Measurements from ENCODE around the gene OASL. TPM values are rescaled to one million over a fixed set of nuclear protein-coding genes. Genes with fewer than 3 reads are reported as not detected.

OASL gene
- total RNA-seq, 3 donors from 2014 or later = 5.5 to 8.8 (median 6.2) TPM

GRCh38 chr12:120994589-120995337 is 44.3 kb downstream of the OASL start:
- H3K36me3 Mint-ChIP-seq (ENCODE audit: insufficient read depth) = no peaks in the 10 kb centered on the region
- DNase-seq (no peak), ATAC-seq (no peak)
- no peak overlapping the region for H3K4me3 Mint-ChIP-seq
- H3K9me3 Mint-ChIP-seq = no peaks in the 10 kb centered on the region
- H3K4me1 Mint-ChIP-seq (ENCODE audit: low read depth) = no peaks in the 10 kb centered on the region
- H3K27me3 Mint-ChIP-seq (ENCODE audit: low read depth) = peaks cover 7% of the 10 kb centered on the region

DNA sequence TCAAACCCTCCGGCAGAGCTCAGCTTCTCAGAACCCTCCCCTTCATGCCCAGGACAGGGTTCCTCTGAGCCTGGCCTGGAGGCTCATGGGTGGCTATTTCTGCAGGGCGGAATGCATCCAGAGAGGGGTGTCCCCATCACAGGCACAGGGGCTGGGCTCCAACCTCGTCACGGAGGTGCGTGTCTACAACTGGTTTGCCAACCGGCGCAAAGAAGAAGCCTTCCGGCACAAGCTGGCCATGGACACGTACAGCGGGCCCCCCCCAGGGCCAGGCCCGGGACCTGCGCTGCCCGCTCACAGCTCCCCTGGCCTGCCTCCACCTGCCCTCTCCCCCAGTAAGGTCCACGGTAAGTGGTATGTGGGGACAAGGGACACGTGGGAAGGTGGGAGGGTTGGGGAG is 45.0 kb downstream of the OASL start:
- ATAC-seq (no peak), DNase-seq (no peak)
- H3K4me1 Mint-ChIP-seq (ENCODE audit: low read depth) = no peaks in the 10 kb centered on the region
- no peaks in the 10 kb centered on the region for H3K36me3 Mint-ChIP-seq (ENCODE audit: insufficient read depth)
- no peak overlapping the region for H3K4me3 Mint-ChIP-seq
- H3K9me3 Mint-ChIP-seq = no peaks in the 10 kb centered on the region
- H3K27me3 Mint-ChIP-seq (ENCODE audit: low read depth) = peaks cover 7% of the 10 kb centered on the region

- Mint-ChIP-seq H3K9me3 (no peaks in the 10 kb centered on the region), H3K27me3 (ENCODE audit: low read depth) (peaks cover 7% of the 10 kb centered on the region), H3K4me1 (ENCODE audit: low read depth) (no peaks in the 10 kb centered on the region), H3K4me3 (no peak overlapping the region), H3K36me3 (ENCODE audit: insufficient read depth) (no peaks in the 10 kb centered on the region)
- DNase-seq (no peak), ATAC-seq (no peak)
These were observed 45.5 kb downstream of the OASL start for GRCh38 chr12:120993496-120993895.

DNA sequence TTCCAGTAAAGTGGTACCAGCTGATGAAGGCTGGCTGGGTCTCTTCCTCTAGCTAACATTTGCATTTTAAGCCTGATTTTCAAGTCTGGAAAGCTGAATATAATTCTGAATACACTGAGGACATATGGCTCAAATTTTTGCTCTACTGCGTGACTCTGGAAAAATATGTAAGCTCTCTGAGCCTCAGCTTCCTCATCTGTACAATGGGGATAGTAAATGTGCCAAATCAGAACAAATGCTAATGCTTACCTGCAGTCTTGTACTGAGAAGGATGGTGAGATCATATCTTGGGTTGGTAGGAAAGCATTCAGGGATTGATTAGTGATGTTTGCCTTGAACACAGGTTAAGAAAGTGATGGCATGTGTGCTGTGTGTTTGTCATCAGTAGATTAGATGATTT is 46.1 kb downstream of the OASL start:
- no peak for ATAC-seq

DNA sequence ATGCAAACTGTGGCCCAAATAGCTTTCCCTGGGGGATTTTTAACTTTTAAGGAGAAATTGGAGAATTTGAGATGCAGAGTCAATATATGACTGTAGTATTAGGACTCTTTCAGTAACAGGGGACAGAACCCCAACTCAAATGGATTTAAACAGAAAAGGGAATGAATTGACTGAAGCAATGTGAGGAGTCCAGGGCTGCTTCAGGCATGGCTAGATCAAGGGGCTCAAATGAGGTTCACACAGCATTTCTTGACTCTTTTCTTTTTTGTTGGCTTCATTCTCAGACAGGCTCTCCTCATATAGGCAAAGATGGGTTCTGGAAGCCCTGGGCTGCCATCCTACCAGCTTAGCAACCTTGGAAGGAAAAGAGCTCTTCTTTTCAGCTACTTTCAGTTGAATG is 47.1 kb downstream of the OASL start:
- Mint-ChIP-seq H3K4me3 (no peak overlapping the region), H3K9me3 (no peaks in the 10 kb centered on the region), H3K27me3 (ENCODE audit: low read depth) (peaks cover 7% of the 10 kb centered on the region), H3K4me1 (ENCODE audit: low read depth) (no peaks in the 10 kb centered on the region), H3K36me3 (ENCODE audit: insufficient read depth) (no peaks in the 10 kb centered on the region)
- no peak for DNase-seq
- no peak for ATAC-seq

More for the DNA sequence above, 46.1 kb downstream of the OASL start:
- H3K36me3 Mint-ChIP-seq (ENCODE audit: insufficient read depth) = no peaks in the 10 kb centered on the region
- no peaks in the 10 kb centered on the region for H3K4me1 Mint-ChIP-seq (ENCODE audit: low read depth)
- no peaks in the 10 kb centered on the region for H3K9me3 Mint-ChIP-seq
- H3K4me3 Mint-ChIP-seq = no peak overlapping the region
- peaks cover 7% of the 10 kb centered on the region for H3K27me3 Mint-ChIP-seq (ENCODE audit: low read depth)
- DNase-seq = no peak

GRCh38 chr12:120990487-120991055 is 48.5 kb downstream of the OASL start:
- Mint-ChIP-seq H3K4me3 (no peak overlapping the region), H3K27me3 (ENCODE audit: low read depth) (peaks cover 7% of the 10 kb centered on the region), H3K9me3 (no peaks in the 10 kb centered on the region), H3K36me3 (ENCODE audit: insufficient read depth) (no peaks in the 10 kb centered on the region), H3K4me1 (ENCODE audit: low read depth) (no peaks in the 10 kb centered on the region)
- no peak for ATAC-seq
- DNase-seq = no peak

DNA sequence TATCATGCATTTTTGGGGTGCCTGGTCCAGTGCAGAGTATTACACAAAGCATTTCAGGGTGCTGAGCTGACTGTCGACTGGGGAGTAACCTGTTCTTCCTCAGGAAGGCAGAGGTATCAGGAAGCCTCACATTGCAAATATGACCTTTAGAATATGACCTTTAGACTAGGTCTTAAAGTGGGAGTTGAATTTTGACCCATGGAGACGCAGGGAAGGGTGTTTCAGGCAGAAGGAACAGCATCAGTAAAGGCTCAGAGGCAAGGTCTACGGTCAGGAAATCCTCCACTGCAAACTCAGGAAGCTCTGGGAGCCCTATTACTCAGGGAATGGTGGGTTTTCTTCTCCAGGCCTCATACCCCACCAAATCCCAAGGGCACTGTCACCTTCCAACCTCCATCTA is 49.4 kb downstream of the OASL start:
- DNase-seq (no peak), ATAC-seq (no peak)
- H3K36me3 Mint-ChIP-seq (ENCODE audit: insufficient read depth) = no peaks in the 10 kb centered on the region
- H3K27me3 Mint-ChIP-seq (ENCODE audit: low read depth) = peaks cover 4% of the 10 kb centered on the region
- H3K9me3 Mint-ChIP-seq = no peaks in the 10 kb centered on the region
- H3K4me3 Mint-ChIP-seq = no peak overlapping the region
- no peaks in the 10 kb centered on the region for H3K4me1 Mint-ChIP-seq (ENCODE audit: low read depth)

GRCh38 chr12:120988658-120989057 is 50.4 kb downstream of the OASL start:
- H3K4me3 Mint-ChIP-seq = no peak overlapping the region
- no peaks in the 10 kb centered on the region for H3K9me3 Mint-ChIP-seq
- peaks cover 4% of the 10 kb centered on the region for H3K27me3 Mint-ChIP-seq (ENCODE audit: low read depth)
- no peaks in the 10 kb centered on the region for H3K36me3 Mint-ChIP-seq (ENCODE audit: insufficient read depth)
- ATAC-seq (no peak), DNase-seq (no peak)
- H3K4me1 Mint-ChIP-seq (ENCODE audit: low read depth) = no peaks in the 10 kb centered on the region

GRCh38 chr12:120988234-120988633 is 50.8 kb downstream of the OASL start:
- no peaks in the 10 kb centered on the region for H3K9me3 Mint-ChIP-seq
- H3K27me3 Mint-ChIP-seq (ENCODE audit: low read depth) = peaks cover 4% of the 10 kb centered on the region
- H3K36me3 Mint-ChIP-seq (ENCODE audit: insufficient read depth) = no peaks in the 10 kb centered on the region
- no peak for ATAC-seq
- H3K4me1 Mint-ChIP-seq (ENCODE audit: low read depth) = no peaks in the 10 kb centered on the region
- no peak overlapping the region for H3K4me3 Mint-ChIP-seq
- DNase-seq = no peak

- Mint-ChIP-seq H3K36me3 (ENCODE audit: insufficient read depth) (no peaks in the 10 kb centered on the region), H3K4me1 (ENCODE audit: low read depth) (no peaks in the 10 kb centered on the region), H3K27me3 (ENCODE audit: low read depth) (no peaks in the 10 kb centered on the region), H3K4me3 (no peak overlapping the region), H3K9me3 (no peaks in the 10 kb centered on the region)
- ATAC-seq = no peak
- DNase-seq = no peak
These were observed 54.6 kb downstream of the OASL start for GRCh38 chr12:120984351-120984898.

DNA sequence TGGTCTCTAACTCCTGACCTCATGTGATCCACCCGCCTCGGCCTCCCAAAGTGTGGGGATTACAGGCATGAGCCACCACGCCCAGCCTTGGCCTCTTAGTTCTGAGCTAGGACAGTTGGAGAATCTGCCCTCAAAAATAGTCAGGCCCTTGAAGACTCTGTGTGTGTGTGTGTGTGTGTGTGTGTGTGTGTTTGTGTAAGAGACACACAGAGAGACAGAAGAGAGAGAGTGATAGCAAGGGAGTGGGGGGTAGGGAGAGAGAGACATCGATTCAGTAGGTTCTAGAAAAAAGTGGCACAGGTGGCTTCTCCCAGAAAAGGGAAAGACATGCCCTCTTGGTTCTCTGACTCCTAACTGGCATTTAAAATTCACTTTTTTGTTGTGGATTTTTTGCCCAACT is 55.3 kb downstream of the OASL start:
- DNase-seq (no peak), ATAC-seq (no peak)
- H3K9me3 Mint-ChIP-seq = no peaks in the 10 kb centered on the region
- H3K36me3 Mint-ChIP-seq (ENCODE audit: insufficient read depth) = no peaks in the 10 kb centered on the region
- H3K4me1 Mint-ChIP-seq (ENCODE audit: low read depth) = no peaks in the 10 kb centered on the region
- no peak overlapping the region for H3K4me3 Mint-ChIP-seq
- no peaks in the 10 kb centered on the region for H3K27me3 Mint-ChIP-seq (ENCODE audit: low read depth)

GRCh38 chr12:120982659-120983058 is 56.4 kb downstream of the OASL start:
- Mint-ChIP-seq H3K4me1 (ENCODE audit: low read depth) (no peaks in the 10 kb centered on the region), H3K36me3 (ENCODE audit: insufficient read depth) (no peaks in the 10 kb centered on the region), H3K27me3 (ENCODE audit: low read depth) (no peaks in the 10 kb centered on the region), H3K4me3 (no peak overlapping the region), H3K9me3 (no peaks in the 10 kb centered on the region)
- ATAC-seq (no peak), DNase-seq (no peak)

DNA sequence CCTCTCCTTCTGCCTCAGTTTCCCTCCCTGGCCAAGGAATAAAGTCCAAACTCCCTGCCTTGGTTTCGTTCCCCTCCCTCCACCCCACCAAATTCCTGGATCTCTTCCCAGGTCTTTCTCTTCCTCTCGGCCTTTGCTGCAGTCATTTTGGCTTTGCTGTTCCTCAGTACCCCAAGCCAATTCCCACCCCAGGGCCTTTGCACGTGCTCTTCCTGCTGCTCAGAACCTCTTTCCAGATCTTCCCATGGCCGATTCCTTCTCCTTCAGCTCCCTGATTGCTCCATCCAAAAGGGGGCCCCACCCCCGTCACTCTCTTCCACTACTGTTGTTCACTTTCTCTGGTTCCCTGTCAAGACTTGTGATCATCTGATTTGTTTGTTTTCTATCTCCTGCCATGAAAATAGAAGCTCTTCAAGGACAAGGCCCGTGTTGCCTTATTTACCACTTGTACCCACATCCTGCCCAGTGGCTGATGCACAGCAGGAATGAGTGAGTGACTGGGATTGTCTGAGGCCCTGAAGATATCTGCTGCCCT is 57.6 kb downstream of the OASL start:
- ATAC-seq = no peak

DNA sequence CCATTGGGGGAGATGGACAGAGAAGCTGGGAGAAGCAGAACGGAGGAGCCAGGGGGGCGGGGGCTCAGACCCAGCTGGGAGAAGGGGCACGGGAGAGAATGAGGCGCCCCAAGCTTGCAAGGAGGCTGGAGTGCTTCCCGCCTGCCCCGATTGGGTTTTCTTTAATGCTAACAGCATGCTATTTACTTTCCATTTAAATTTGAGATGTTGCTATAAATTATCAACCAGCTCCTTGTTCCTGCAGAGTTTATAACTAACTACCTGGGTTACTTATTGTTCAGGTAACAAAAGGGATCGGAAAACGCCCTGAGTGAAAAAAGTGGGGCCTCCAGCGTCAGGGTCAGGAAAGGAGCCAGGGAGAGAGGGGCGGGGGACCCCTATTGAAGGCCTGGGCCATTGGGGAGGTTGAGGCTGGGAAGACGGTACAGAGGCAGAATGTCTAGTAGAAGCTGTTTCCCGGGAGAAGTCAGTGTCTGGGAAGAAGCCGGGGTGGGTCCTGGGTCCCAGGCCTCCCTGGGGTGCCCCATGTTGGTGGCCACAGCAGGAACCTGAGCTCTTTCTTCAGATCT is 58.2 kb downstream of the OASL start:
- ATAC-seq (no peak), DNase-seq (no peak)
- H3K36me3 Mint-ChIP-seq (ENCODE audit: insufficient read depth) = no peaks in the 10 kb centered on the region
- H3K9me3 Mint-ChIP-seq = no peaks in the 10 kb centered on the region
- no peaks in the 10 kb centered on the region for H3K27me3 Mint-ChIP-seq (ENCODE audit: low read depth)
- no peak overlapping the region for H3K4me3 Mint-ChIP-seq
- H3K4me1 Mint-ChIP-seq (ENCODE audit: low read depth) = no peaks in the 10 kb centered on the region

More for the DNA sequence above, 57.6 kb downstream of the OASL start:
- Mint-ChIP-seq H3K9me3 (no peaks in the 10 kb centered on the region), H3K36me3 (ENCODE audit: insufficient read depth) (no peaks in the 10 kb centered on the region), H3K4me1 (ENCODE audit: low read depth) (no peaks in the 10 kb centered on the region), H3K27me3 (ENCODE audit: low read depth) (no peaks in the 10 kb centered on the region), H3K4me3 (no peak overlapping the region)
- no peak for DNase-seq
